Measurements from ENCODE around the gene HYCC2. TPM values are rescaled to one million over a fixed set of nuclear protein-coding genes. Genes with fewer than 3 reads are reported as not detected.

The HYCC2 gene
- total and polyA plus RNA-seq, 2 of the 8 experiments (the other 6 are each of a cell fraction or from before 2014, with no cell fraction given) = 0.86 to 8.0 TPM

GRCh38 chr2:201118121-201118960 is 46.9 kb upstream of the HYCC2 start (continued):
- TF ChIP-seq POLR2AphosphoS5 (IDR thresholded peaks at IDR 0.05; ENCODE audit: low read depth, low read length) (0 out of 2 replicates have a peak, but pooled peaks have one; percentile 23), KDM4A (IDR thresholded peaks at IDR 0.05; ENCODE audit: low read depth, low read length, severe bottlenecking) (peak; percentile 66), TAF1 (IDR thresholded peaks at IDR 0.05; ENCODE audit: low read depth, low read length) (peak; percentile 39; the same call in 1 of the 2 replicates), GTF2F1 (IDR thresholded peaks at IDR 0.05; ENCODE audit: borderline replicate concordance, low read depth, low read length) (no peak), BACH1 (IDR thresholded peaks at IDR 0.05; ENCODE audit: low read length) (peak; percentile 70), MAX (IDR thresholded peaks at IDR 0.05) (peak; percentile 20; the same call in 1 of the 2 replicates), ASH2L (IDR thresholded peaks at IDR 0.05; ENCODE audit: low read length) (peak; percentile 63), TEAD4 (IDR thresholded peaks at IDR 0.05; ENCODE audit: low read depth, low read length) (peak; percentile 46)
- TF ChIP-seq, protein P1, sequence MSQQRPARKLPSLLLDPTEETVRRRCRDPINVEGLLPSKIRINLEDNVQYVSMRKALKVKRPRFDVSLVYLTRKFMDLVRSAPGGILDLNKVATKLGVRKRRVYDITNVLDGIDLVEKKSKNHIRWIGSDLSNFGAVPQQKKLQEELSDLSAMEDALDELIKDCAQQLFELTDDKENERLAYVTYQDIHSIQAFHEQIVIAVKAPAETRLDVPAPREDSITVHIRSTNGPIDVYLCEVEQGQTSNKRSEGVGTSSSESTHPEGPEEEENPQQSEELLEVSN (IDR thresholded peaks at IDR 0.05) = 0 out of 2 replicates have a peak, but pooled peaks have one; percentile 31
- TF ChIP-seq, protein P2, sequence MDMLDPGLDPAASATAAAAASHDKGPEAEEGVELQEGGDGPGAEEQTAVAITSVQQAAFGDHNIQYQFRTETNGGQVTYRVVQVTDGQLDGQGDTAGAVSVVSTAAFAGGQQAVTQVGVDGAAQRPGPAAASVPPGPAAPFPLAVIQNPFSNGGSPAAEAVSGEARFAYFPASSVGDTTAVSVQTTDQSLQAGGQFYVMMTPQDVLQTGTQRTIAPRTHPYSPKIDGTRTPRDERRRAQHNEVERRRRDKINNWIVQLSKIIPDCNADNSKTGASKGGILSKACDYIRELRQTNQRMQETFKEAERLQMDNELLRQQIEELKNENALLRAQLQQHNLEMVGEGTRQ (IDR thresholded peaks at IDR 0.05; ENCODE audit: low read length) = no peak

Data from H1 (cell line).